Trophoblast cell (in vitro differentiated cells and primary cell): ENCODE data around the gene NBPF4.
"Not testable (repeated sequence)": the region's sequence is repeated elsewhere in the genome, so short reads cannot be mapped to it uniquely, and the experiment has no call there.

Experiments used
- DNase-seq, 2 donors: peaks; one replicate each; pipeline ENCODE4 v3.0.0-alpha.2; 2016
- H2AFZ ChIP-seq: 2 replicates; pipeline ENCODE4 v1.6.1; 2013; ENCODE audit warnings: low read length, moderate library complexity, mild to moderate bottlenecking; ENCODE audit not compliant: insufficient read depth, poor library complexity
- H2AK5ac ChIP-seq: 2 replicates; pipeline ENCODE4 v1.6.1; 2013; ENCODE audit warnings: mild to moderate bottlenecking, low read length
- H2BK120ac ChIP-seq: 2 replicates; pipeline ENCODE4 v1.6.1; 2013; ENCODE audit warnings: low read length, mild to moderate bottlenecking, moderate library complexity; ENCODE audit not compliant: insufficient read depth, poor library complexity
- H2BK12ac ChIP-seq: 2 replicates; pipeline ENCODE4 v1.6.1; 2013; ENCODE audit warnings: mild to moderate bottlenecking, low read length, moderate library complexity
- H2BK5ac ChIP-seq: 2 replicates; pipeline ENCODE4 v1.6.1; 2013; ENCODE audit warnings: low read length, low read depth, moderate library complexity, mild to moderate bottlenecking; ENCODE audit not compliant: poor library complexity
- H3K14ac ChIP-seq: 2 replicates; pipeline ENCODE4 v1.6.1; 2013; ENCODE audit warnings: mild to moderate bottlenecking, low read length
- H3K18ac ChIP-seq: 2 replicates; pipeline ENCODE4 v1.6.1; 2013; ENCODE audit warnings: mild to moderate bottlenecking, low read length
- H3K23ac ChIP-seq: 2 replicates; pipeline ENCODE4 v1.6.1; 2013; ENCODE audit warnings: low read length
- H3K27ac ChIP-seq: 2 replicates; pipeline ENCODE4 v1.5.1; 2013; ENCODE audit warnings: low read depth, mild to moderate bottlenecking, inconsistent platforms, low read length, moderate library complexity
- H3K27me3 ChIP-seq: 2 replicates; pipeline ENCODE4 v1.6.1; 2013; ENCODE audit warnings: inconsistent platforms, mild to moderate bottlenecking, low read length, moderate library complexity; ENCODE audit not compliant: insufficient read depth
- H3K36me3 ChIP-seq, 2 experiments: 1 replicate in 1 of 2; 2 replicates in 1 of 2; pipeline ENCODE4 v1.6.1; 2013; ENCODE audit warnings: low read length in 2 of 2, mild to moderate bottlenecking in 2 of 2, moderate library complexity in 1 of 2; ENCODE audit not compliant: insufficient read depth in 2 of 2, control insufficient read depth in 1 of 2
- H3K4ac ChIP-seq: 2 replicates; pipeline ENCODE4 v1.6.1; 2013; ENCODE audit warnings: low read depth, mild to moderate bottlenecking, low read length, moderate library complexity
- H3K4me1 ChIP-seq, 2 experiments: 1 replicate in 1 of 2; 2 replicates in 1 of 2; pipeline ENCODE4 v1.6.1; 2013; ENCODE audit warnings: low read length in 2 of 2, mild to moderate bottlenecking in 2 of 2, moderate library complexity in 1 of 2; ENCODE audit not compliant: insufficient read depth in 2 of 2, control insufficient read depth in 1 of 2
- H3K4me2 ChIP-seq: 2 replicates; pipeline ENCODE4 v1.6.1; 2013; ENCODE audit warnings: inconsistent platforms, mild to moderate bottlenecking, low read length, moderate library complexity
- H3K4me3 ChIP-seq: 2 replicates; pipeline ENCODE4 v1.5.1; 2013; ENCODE audit warnings: mild to moderate bottlenecking, low read depth, low read length, inconsistent platforms
- H3K79me1 ChIP-seq: one replicate; pipeline ENCODE4 v1.6.1; 2013; ENCODE audit warnings: low read length
- H3K79me2 ChIP-seq: 2 replicates; pipeline ENCODE4 v1.6.1; 2013; ENCODE audit warnings: low read length, mild to moderate bottlenecking; ENCODE audit not compliant: control insufficient read depth, insufficient read depth, poor library complexity
- H3K9ac ChIP-seq: 2 replicates; pipeline ENCODE4 v1.6.1; 2013; ENCODE audit warnings: mild to moderate bottlenecking, low read length
- H3K9me3 ChIP-seq: 2 replicates; pipeline ENCODE4 v1.6.1; 2013; ENCODE audit warnings: low read depth, mild to moderate bottlenecking, control low read depth, inconsistent platforms, low read length; ENCODE audit not compliant: insufficient read depth
- H4K12ac ChIP-seq: 2 replicates; pipeline ENCODE4 v1.6.1; 2013; ENCODE audit warnings: low read depth, mild to moderate bottlenecking, low read length, moderate library complexity
- H4K8ac ChIP-seq: 2 replicates; pipeline ENCODE4 v1.6.1; 2013; ENCODE audit warnings: low read depth, mild to moderate bottlenecking, low read length, moderate library complexity
- H4K91ac ChIP-seq: one replicate; pipeline ENCODE4 v1.6.1; 2013; ENCODE audit warnings: low read depth, mild to moderate bottlenecking, low read length, moderate library complexity
- WGBS: extraction: QIAGEN DNeasy Blood & Tissue Kit; methylation state at CpG from one replicate; pipeline ENCODE4 v1.1.7; 2013; ENCODE audit warnings: missing lambda C conversion rate; ENCODE audit not compliant: insufficient read length, insufficient coverage; ENCODE audit errors: extremely low coverage; 5-methylcytosine and 5-hydroxymethylcytosine counted together

The NBPF4 gene

GRCh38 chr1:108261967-108262366, 18.1 kb upstream of the NBPF4 start:
- H3K4me3 ChIP-seq, H3K4me2 ChIP-seq, H3K79me2 ChIP-seq, H4K91ac ChIP-seq, H2AK5ac ChIP-seq, H3K9me3 ChIP-seq, H3K18ac ChIP-seq, H3K79me1 ChIP-seq, H3K36me3 ChIP-seq, H2BK120ac ChIP-seq, H3K4me1 ChIP-seq, H2AFZ ChIP-seq, H3K14ac ChIP-seq, H3K23ac ChIP-seq, H4K12ac ChIP-seq, DNase-seq, H2BK5ac ChIP-seq, H3K4ac ChIP-seq, H3K27ac ChIP-seq, H2BK12ac ChIP-seq, H4K8ac ChIP-seq, H3K27me3 ChIP-seq, H3K9ac ChIP-seq: not testable (repeated sequence)
- no CpG with 5 or more reads among the region's 11 CpGs for WGBS

DNA sequence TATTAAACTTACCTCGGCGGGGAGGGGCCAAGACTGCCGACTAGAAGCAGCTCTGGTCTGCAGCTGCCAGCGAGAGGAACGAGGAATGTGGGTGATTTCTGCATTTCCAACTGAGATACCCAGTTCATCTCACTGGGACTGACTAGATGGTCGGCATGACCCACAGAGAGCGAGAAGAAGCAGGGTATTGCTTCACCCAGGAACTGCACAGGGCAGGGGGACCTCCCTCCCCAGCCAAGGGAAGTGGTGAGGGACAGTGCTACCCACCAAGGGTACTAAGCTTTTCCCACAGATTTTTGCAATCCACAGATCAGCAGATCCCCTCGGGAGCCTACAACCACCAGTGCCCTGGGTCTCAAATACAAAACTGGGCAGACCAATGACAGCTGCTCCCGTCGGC, 17.6 kb upstream of the NBPF4 start:
- H2BK120ac ChIP-seq, H3K27me3 ChIP-seq, H3K9ac ChIP-seq: not testable (repeated sequence)

DNA sequence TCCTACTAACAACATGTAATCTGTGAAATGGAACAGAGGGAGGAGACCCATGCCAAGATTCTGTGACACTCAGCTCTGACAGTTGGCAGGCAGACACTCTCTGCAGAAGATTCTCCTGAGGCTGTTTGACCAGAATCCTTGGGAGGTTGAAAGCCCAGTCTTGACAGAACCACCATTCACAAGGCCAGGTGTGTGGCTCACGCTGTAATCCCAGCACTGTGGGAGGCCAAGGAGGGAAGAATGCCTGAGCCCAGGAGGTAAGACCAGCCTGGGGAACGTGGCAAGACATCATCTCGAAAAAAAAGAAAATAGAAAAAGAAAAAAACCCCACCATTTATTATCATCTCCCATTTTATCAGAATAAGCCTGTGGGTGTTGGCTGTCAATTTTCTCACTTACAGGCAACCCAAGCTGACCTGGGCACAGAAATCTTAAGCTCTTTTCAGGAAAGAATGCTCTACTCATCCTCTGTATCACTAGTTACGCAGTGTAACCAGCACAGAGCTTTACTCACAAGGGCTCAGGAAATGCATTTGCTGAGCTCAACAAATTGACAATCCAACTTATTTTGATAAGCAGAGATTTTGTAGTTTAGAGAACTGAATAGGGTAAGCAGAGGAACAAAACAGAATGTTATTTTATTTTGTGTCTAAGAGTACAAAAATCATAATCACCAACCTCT, 16.8 kb upstream of the NBPF4 start:
- H4K91ac ChIP-seq, H2AFZ ChIP-seq, H3K4me3 ChIP-seq, H2AK5ac ChIP-seq, H4K12ac ChIP-seq, H2BK120ac ChIP-seq, H4K8ac ChIP-seq, H3K23ac ChIP-seq, H2BK5ac ChIP-seq, H3K4me2 ChIP-seq, H3K36me3 ChIP-seq, H3K9me3 ChIP-seq, H3K27ac ChIP-seq, H3K14ac ChIP-seq, DNase-seq, H3K9ac ChIP-seq, H3K4me1 ChIP-seq, H3K4ac ChIP-seq, H3K27me3 ChIP-seq, H3K79me2 ChIP-seq, H2BK12ac ChIP-seq, H3K79me1 ChIP-seq, H3K18ac ChIP-seq: not testable (repeated sequence)
- WGBS, result no CpG with 5 or more reads among the region's 4 CpGs

More for the DNA sequence above, 17.6 kb upstream of the NBPF4 start:
- H3K4me1 ChIP-seq, H3K4me2 ChIP-seq, H3K23ac ChIP-seq, H2AFZ ChIP-seq, H3K18ac ChIP-seq, H4K12ac ChIP-seq, H3K4me3 ChIP-seq, H3K36me3 ChIP-seq, H2BK5ac ChIP-seq, H4K8ac ChIP-seq, H3K27ac ChIP-seq, H3K14ac ChIP-seq, H3K4ac ChIP-seq, H2AK5ac ChIP-seq, H3K79me1 ChIP-seq, DNase-seq, H3K79me2 ChIP-seq, H3K9me3 ChIP-seq, H4K91ac ChIP-seq, H2BK12ac ChIP-seq: not testable (repeated sequence)
- WGBS, result no CpG with 5 or more reads among the region's 10 CpGs

GRCh38 chr1:108255426-108255825, 11.6 kb upstream of the NBPF4 start:
- not testable (repeated sequence) for H4K91ac ChIP-seq, H3K23ac ChIP-seq, H3K36me3 ChIP-seq, H3K9me3 ChIP-seq, H3K14ac ChIP-seq, H3K4me2 ChIP-seq, H3K79me2 ChIP-seq, H3K4ac ChIP-seq, H3K4me3 ChIP-seq, H2AK5ac ChIP-seq, H2BK120ac ChIP-seq, H3K4me1 ChIP-seq, DNase-seq, H3K27me3 ChIP-seq, H2BK12ac ChIP-seq, H2BK5ac ChIP-seq, H3K18ac ChIP-seq, H4K8ac ChIP-seq, H4K12ac ChIP-seq, H3K9ac ChIP-seq, H3K79me1 ChIP-seq, H2AFZ ChIP-seq, H3K27ac ChIP-seq
